GM12865 (cell line): ENCODE measurements around the gene SH3GLB1.

Source experiments
- DNase-seq: peaks from one replicate; pipeline ENCODE4 v3.0.0; 2010; ENCODE audit warnings: low read depth
- H3K4me3 ChIP-seq: 2 replicates; pipeline ENCODE4 v1.5.1; 2011; ENCODE audit warnings: mild to moderate bottlenecking, low read depth, low read length, control low read depth
- TF ChIP-seq, protein P1 (sequence below): IDR thresholded peaks from 2 replicates; pipeline ENCODE4 v1.5.1; 2011; ENCODE audit warnings: low read length, control low read depth, low read depth, inconsistent platforms; ENCODE audit not compliant: insufficient read depth; ENCODE audit errors: missing control alignments

Gene SH3GLB1

DNA sequence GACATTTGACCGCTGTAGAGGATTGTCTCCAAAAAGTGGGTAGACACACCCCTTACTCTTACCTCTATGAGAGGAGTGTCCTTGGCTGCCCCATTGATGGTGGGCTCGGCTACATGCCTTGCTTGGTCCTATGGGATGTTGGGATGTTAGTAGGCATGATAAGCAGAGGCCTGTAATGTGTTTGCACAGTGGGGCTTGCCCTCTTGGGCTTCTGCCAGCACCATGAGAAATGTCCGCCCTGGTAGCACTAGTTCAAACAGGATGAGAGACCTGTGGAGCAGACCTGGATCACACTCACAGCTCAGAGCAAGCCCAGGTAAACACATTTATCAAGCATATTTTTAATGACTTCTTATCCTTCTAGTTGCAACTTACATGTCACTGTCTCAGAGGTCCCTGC lies 54.2 kb downstream of the SH3GLB1 start:
- no peak for DNase-seq
- TF ChIP-seq, protein P1, sequence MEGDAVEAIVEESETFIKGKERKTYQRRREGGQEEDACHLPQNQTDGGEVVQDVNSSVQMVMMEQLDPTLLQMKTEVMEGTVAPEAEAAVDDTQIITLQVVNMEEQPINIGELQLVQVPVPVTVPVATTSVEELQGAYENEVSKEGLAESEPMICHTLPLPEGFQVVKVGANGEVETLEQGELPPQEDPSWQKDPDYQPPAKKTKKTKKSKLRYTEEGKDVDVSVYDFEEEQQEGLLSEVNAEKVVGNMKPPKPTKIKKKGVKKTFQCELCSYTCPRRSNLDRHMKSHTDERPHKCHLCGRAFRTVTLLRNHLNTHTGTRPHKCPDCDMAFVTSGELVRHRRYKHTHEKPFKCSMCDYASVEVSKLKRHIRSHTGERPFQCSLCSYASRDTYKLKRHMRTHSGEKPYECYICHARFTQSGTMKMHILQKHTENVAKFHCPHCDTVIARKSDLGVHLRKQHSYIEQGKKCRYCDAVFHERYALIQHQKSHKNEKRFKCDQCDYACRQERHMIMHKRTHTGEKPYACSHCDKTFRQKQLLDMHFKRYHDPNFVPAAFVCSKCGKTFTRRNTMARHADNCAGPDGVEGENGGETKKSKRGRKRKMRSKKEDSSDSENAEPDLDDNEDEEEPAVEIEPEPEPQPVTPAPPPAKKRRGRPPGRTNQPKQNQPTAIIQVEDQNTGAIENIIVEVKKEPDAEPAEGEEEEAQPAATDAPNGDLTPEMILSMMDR, result no peak

GRCh38 chr1:86760199-86760598 lies 55.8 kb downstream of the SH3GLB1 start:
- no peak overlapping the region for H3K4me3 ChIP-seq
- TF ChIP-seq, protein P1, result no peak
- DNase-seq, result no peak

More for the DNA sequence above, 54.2 kb downstream of the SH3GLB1 start:
- H3K4me3 ChIP-seq, result no peak overlapping the region

DNA sequence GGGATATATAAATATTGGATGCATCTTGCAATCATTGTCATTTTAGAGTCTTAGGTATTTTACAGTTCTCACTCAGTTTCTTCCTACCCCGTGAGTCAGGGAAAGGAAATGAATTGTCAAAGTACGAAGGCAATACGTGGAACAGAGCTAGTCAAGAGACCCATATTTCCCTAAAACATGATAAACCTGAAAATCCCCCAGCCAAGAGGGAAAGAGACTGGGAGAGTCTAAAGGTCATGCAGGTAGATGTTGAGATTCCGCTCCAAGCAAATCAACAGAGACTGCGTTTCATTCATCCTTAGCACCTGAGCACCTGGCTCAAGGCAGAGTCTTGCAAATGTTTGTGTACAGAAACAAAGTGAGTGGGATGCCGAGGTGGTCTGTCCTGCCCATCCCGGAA lies 58.0 kb downstream of the SH3GLB1 start:
- no peak for DNase-seq
- TF ChIP-seq, protein P1, result no peak
- no peak overlapping the region for H3K4me3 ChIP-seq

DNA sequence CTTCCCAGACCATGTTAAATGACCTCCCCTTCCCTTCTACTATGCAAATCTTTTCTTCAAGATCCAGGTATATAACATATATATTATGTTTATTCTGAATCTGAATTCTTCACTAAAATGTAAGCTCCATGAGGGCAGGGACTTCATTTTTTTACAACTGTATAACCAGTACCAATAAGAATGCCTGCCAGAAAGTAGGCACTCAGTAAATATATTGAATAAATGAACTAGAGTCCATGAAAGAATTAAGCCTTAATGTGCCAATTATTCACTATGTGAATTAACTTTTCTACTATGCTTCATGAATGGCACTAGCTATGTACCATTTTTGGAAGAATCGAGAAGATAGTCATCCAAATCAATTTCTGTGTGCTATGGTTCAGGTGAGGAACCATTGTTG lies 60.1 kb downstream of the SH3GLB1 start:
- no peak overlapping the region for H3K4me3 ChIP-seq
- TF ChIP-seq, protein P1, result no peak
- no peak for DNase-seq

DNA sequence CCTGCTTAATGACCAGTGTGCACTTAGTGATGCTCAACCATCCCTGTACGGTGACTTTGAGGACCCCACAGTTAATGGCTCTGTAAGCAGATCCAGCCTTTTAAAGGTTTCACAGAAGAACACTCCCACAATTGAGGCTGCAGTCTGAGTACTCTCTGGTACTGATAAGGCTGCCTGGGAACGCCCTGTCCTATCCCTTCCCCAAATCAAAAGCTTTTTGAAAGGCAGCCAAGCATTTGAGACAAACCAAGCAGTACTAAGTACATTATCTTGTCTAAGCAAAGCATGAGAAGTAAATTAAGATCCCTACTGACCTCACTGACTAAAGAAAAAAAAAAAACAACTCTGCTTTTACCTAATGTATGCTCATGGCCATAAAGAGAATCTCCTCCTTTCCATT lies 60.7 kb downstream of the SH3GLB1 start:
- H3K4me3 ChIP-seq, result no peak overlapping the region
- no peak for DNase-seq
- TF ChIP-seq, protein P1, result no peak

- TF ChIP-seq, protein P1, result no peak
- H3K4me3 ChIP-seq, result no peak overlapping the region
- DNase-seq, result no peak
These were observed 61.3 kb downstream of the SH3GLB1 start for GRCh38 chr1:86765674-86766073.

- TF ChIP-seq, protein P1, result no peak
- H3K4me3 ChIP-seq, result no peak overlapping the region
- DNase-seq, result no peak
These were observed 64.2 kb downstream of the SH3GLB1 start for GRCh38 chr1:86768554-86768953.
